ENCODE data around the gene MARK2.

MARK2 gene

GRCh38 chr11:63829823-63830489 is 9.0 kb upstream of the MARK2 start:
- no peak for DNase-seq (ENCODE audit: low spot score)

GRCh38 chr11:63831326-63831725 is 7.6 kb upstream of the MARK2 start:
- no peak for DNase-seq (ENCODE audit: low spot score)

GRCh38 chr11:63832336-63832735 is 6.6 kb upstream of the MARK2 start:
- DNase-seq (ENCODE audit: low spot score) = no peak

- no peak for DNase-seq (ENCODE audit: low spot score)
Measured at GRCh38 chr11:63833048-63833447, 5.9 kb upstream of the MARK2 start.

- DNase-seq (ENCODE audit: low spot score) = no peak
Measured at GRCh38 chr11:63834535-63835157, 4.3 kb upstream of the MARK2 start.

- DNase-seq (ENCODE audit: low spot score) = no peak
Measured at GRCh38 chr11:63835158-63835545, 3.8 kb upstream of the MARK2 start.

GRCh38 chr11:63837027-63837688 is 1.8 kb upstream of the MARK2 start:
- DNase-seq (ENCODE audit: low spot score) = peak; percentile 73

- no peak for DNase-seq (ENCODE audit: low spot score)
Measured at GRCh38 chr11:63837739-63838138, 1.2 kb upstream of the MARK2 start.

- DNase-seq (ENCODE audit: low spot score) = no peak
Measured at GRCh38 chr11:63838150-63838677, 696 bp upstream of the MARK2 start.

- no peak for DNase-seq (ENCODE audit: low spot score)
Measured at GRCh38 chr11:63839508-63840355, 822 bp downstream of the MARK2 start.

- DNase-seq (ENCODE audit: low spot score) = no peak
Measured at GRCh38 chr11:63840356-63841060, 1.6 kb downstream of the MARK2 start.

- no peak for DNase-seq (ENCODE audit: low spot score)
Measured at GRCh38 chr11:63841554-63841953, 2.6 kb downstream of the MARK2 start.

- no peak for DNase-seq (ENCODE audit: low spot score)
Measured at GRCh38 chr11:63843041-63843440, 4.1 kb downstream of the MARK2 start.

- DNase-seq (ENCODE audit: low spot score) = no peak
Measured at GRCh38 chr11:63844836-63845235, 5.9 kb downstream of the MARK2 start.

- DNase-seq (ENCODE audit: low spot score) = no peak
Measured at GRCh38 chr11:63845303-63845702, 6.4 kb downstream of the MARK2 start.

GRCh38 chr11:63845911-63846310 is 7.0 kb downstream of the MARK2 start:
- DNase-seq (ENCODE audit: low spot score) = no peak

GRCh38 chr11:63846897-63847296 is 8.0 kb downstream of the MARK2 start:
- no peak for DNase-seq (ENCODE audit: low spot score)

- DNase-seq (ENCODE audit: low spot score) = no peak
Measured at GRCh38 chr11:63847363-63847762, 8.5 kb downstream of the MARK2 start.

GRCh38 chr11:63849691-63850090 is 10.8 kb downstream of the MARK2 start:
- DNase-seq (ENCODE audit: low spot score) = no peak

- DNase-seq (ENCODE audit: low spot score) = no peak
Measured at GRCh38 chr11:63850920-63851319, 12.0 kb downstream of the MARK2 start.

GRCh38 chr11:63851364-63851763 is 12.5 kb downstream of the MARK2 start:
- no peak for DNase-seq (ENCODE audit: low spot score)

GRCh38 chr11:63853476-63853875 is 14.6 kb downstream of the MARK2 start:
- DNase-seq (ENCODE audit: low spot score) = no peak

Measured in globus pallidus (tissue), 1 donor.